ENCODE results near the gene SLC8B1.

DNA sequence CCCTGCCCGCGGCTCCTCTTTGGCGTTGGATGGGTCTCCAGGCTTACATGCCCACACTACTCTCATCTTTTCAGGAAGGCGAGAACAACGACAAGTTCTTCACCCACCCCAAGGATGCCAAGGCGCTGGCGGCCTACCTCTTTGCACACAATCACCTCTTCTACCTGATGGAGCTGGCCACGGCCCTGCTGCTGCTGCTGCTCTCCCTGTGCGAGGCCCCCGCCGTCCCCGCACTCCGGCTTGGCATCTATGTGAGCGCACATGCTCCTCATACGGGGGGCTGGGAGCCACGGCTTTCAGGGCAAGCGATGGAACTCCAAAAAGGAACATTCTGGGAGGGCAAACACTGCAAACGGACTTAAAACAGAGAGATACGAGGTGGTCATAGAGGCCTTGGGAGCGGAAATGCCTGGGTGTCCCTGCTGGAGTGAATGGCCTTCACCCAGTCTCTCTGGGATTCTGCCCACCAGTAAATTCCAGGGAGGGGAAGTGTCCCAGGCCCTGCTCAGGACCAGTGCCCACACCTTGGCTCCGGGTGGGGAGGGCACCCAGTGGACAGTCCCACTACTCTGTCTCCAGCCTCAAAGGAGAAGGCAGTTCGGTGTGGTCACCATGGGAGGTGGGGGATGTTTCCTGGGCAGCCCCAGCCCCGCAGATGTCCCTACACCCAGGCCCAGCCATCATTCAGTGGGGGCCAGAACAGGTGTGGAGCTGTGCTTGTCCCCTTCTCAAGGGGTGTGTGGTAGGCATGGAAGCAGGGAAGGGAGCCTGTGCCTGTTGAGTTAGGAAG lies 68.6 kb downstream of the SLC8B1 start:
- TF ChIP-seq, protein P1, sequence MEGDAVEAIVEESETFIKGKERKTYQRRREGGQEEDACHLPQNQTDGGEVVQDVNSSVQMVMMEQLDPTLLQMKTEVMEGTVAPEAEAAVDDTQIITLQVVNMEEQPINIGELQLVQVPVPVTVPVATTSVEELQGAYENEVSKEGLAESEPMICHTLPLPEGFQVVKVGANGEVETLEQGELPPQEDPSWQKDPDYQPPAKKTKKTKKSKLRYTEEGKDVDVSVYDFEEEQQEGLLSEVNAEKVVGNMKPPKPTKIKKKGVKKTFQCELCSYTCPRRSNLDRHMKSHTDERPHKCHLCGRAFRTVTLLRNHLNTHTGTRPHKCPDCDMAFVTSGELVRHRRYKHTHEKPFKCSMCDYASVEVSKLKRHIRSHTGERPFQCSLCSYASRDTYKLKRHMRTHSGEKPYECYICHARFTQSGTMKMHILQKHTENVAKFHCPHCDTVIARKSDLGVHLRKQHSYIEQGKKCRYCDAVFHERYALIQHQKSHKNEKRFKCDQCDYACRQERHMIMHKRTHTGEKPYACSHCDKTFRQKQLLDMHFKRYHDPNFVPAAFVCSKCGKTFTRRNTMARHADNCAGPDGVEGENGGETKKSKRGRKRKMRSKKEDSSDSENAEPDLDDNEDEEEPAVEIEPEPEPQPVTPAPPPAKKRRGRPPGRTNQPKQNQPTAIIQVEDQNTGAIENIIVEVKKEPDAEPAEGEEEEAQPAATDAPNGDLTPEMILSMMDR (conservative IDR thresholded peaks at IDR 0.05; ENCODE audit: low read depth, low read length) = no peak
- TF ChIP-seq EZH2 (IDR thresholded peaks at IDR 0.05; ENCODE audit: low read length, unreplicated experiment) (no peak), EZH2phosphoT487 (IDR thresholded peaks at IDR 0.05; ENCODE audit: borderline replicate concordance, low read length) (no peak)
